Ectodermal cell (in vitro differentiated cells): ENCODE measurements around the gene POLR3G.

Experiments used
- H3K27ac ChIP-seq: 2 replicates; pipeline ENCODE4 v1.7.0; 2013; ENCODE audit warnings: mild to moderate bottlenecking, low read depth, low read length; ENCODE audit not compliant: insufficient read depth, poor library complexity, severe bottlenecking
- H3K27me3 ChIP-seq: 2 replicates; pipeline ENCODE4 v1.7.0; 2013; ENCODE audit warnings: mild to moderate bottlenecking, low read length; ENCODE audit not compliant: insufficient read depth, control insufficient read depth, poor library complexity, severe bottlenecking
- H3K36me3 ChIP-seq: one replicate; pipeline ENCODE4 v1.7.0; 2013; ENCODE audit warnings: low read length; ENCODE audit not compliant: control insufficient read depth, insufficient read depth
- H3K4me1 ChIP-seq: one replicate; pipeline ENCODE4 v1.7.0; 2013; ENCODE audit warnings: low read length; ENCODE audit not compliant: control insufficient read depth, insufficient read depth
- H3K4me3 ChIP-seq: 2 replicates; pipeline ENCODE4 v1.7.0; 2013; ENCODE audit warnings: low read depth, low read length, control low read depth; ENCODE audit not compliant: insufficient read depth
- H3K9me3 ChIP-seq: 2 replicates; pipeline ENCODE4 v1.7.0; 2013; ENCODE audit warnings: mild to moderate bottlenecking, low read length, moderate library complexity; ENCODE audit not compliant: control insufficient read depth
- WGBS, 2 experiments: methylation state at CpG; one replicate each; pipeline ENCODE4 v1.1.7; 2013; ENCODE audit warnings: missing lambda C conversion rate in 2 of 2; 5-methylcytosine and 5-hydroxymethylcytosine counted together

POLR3G gene

DNA sequence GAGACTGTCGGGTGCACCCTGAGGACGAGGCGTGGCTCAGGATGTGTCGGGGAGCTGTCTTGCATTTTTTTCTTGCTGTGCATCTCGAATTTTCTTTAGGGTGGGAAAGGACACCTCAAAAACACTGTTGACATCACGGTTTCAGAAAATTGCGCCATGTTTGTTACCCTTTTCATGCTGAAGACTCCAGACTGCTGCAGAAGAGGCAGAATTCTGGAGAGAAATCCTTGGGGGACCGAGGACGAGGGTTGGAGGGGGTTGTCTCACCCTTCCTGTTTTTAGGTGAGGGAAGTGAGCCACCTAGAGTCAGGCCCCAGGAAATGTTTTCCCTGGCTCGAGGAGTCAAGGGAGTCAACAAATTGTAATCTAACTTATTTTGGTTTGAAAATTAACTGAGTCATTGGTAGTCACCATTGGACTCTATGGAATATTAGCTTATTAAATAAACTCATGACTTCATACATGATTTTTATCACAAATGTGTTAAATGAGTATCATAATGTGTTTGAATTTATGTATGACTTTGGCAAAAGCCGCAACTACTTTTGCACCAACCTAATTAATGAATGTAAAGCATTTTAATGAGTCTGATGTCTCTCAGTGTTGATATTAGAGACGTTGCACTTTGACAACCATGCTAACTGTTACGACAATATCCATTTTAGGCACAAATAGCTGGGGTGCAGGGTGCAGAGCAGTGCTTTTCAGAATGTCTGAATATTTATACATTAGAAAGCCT is 55.4 kb downstream of the POLR3G start:
- H3K36me3 ChIP-seq: no peaks in the 10 kb centered on the region
- H3K9me3 ChIP-seq: no peaks in the 10 kb centered on the region
- H3K27ac ChIP-seq: peak overlapping the region; percentile 64
- 5 to 10% methylated on average over 12 to 13 of the region's 13 CpGs for WGBS, 2 experiments
- H3K4me3 ChIP-seq: peak overlapping the region; percentile 91
- no peaks in the 10 kb centered on the region for H3K4me1 ChIP-seq
- H3K27me3 ChIP-seq: no peaks in the 10 kb centered on the region

DNA sequence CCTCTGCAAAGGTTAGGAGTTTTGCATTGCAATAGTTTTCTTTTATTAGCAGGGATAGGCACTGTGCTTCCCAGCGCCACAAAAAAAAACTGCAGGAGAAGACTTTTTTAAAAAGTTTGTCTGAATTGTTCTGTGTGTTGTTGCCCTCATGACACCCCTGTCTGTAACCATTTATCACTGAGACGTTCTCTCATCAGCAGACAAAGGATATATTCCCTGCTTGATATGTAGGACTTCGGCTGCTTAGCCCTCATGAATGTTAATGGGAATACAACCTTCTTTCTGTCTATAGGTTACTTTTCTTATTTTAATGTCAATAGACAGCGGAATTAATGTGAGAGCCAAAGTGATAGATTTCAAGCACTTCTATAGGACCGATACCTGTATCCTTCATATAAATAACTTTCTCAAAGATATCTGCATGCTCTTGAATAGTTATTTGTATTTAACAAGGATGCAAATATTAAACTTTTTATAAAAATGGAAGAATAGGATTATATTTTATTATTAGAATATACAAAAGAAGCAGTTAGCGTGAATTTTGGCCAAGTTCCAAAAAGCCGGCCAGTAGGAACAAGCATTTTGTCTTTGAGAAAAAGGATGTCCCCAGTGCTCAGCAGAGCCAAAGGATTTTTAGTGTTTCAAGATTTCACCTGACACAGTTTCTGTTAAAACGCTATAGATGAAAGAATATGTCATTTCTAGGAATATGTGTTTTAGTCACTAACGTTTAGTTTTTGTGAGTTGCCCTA is 56.2 kb downstream of the POLR3G start:
- Histone ChIP-seq H3K27me3 (no peaks in the 10 kb centered on the region), H3K4me3 (no peak overlapping the region), H3K36me3 (no peaks in the 10 kb centered on the region), H3K27ac (no peak overlapping the region), H3K9me3 (no peaks in the 10 kb centered on the region), H3K4me1 (no peaks in the 10 kb centered on the region)
- 70 to 78% methylated on average over 7 to 8 of the region's 9 CpGs for WGBS, 2 experiments

DNA sequence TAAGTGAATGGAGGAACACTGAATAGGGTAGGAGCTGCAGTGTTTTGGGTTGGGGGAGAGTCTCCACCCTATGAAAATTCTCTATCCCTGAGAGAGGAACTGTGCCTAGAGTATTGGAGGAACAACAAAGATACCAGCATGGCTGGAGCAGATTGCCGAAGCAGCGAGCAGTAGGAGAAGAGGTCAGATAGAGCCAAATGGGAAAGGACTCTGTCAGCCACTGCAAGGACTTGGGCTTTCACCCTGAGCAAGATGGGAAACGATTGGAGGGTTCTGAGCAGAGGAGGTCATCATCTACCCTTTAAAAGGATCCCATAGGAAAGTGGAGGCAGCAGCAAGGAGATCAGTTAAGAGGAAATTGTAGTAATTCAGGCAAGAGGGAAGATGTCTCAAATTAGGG is 59.1 kb downstream of the POLR3G start:
- WGBS, 2 experiments: 87 to 88% methylated on average over 3 of the region's 3 CpGs
- no peaks in the 10 kb centered on the region for H3K27me3 ChIP-seq

DNA sequence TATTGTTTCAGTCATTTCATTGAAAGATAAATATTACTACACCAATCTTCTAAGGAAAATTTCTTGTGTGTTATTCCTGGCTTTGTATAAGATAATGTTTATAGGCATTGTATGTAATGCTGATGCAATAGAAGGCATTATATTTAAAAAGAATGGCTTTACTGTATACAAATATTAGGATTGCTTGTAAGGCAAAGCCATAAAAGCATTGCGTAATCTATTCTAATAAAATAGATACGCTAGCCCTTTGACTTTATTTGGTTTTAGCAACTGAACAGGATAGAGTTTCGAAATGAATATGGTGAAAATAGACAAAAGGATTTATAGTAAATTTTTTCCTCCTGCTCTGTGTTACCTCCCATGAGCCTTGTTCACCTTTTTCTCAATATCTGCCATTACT is 60.3 kb downstream of the POLR3G start:
- H3K9me3 ChIP-seq: no peaks in the 10 kb centered on the region
- H3K27ac ChIP-seq: no peak overlapping the region
- no peak overlapping the region for H3K4me3 ChIP-seq
- H3K36me3 ChIP-seq: no peaks in the 10 kb centered on the region
- no peaks in the 10 kb centered on the region for H3K27me3 ChIP-seq
- no peaks in the 10 kb centered on the region for H3K4me1 ChIP-seq
- 94 to 100% methylated on average over 3 of the region's 3 CpGs for WGBS, 2 experiments

More for the DNA sequence above, 59.1 kb downstream of the POLR3G start:
- no peak overlapping the region for H3K4me3 ChIP-seq
- no peaks in the 10 kb centered on the region for H3K9me3 ChIP-seq
- H3K4me1 ChIP-seq: no peaks in the 10 kb centered on the region
- no peak overlapping the region for H3K27ac ChIP-seq
- H3K36me3 ChIP-seq: no peaks in the 10 kb centered on the region

DNA sequence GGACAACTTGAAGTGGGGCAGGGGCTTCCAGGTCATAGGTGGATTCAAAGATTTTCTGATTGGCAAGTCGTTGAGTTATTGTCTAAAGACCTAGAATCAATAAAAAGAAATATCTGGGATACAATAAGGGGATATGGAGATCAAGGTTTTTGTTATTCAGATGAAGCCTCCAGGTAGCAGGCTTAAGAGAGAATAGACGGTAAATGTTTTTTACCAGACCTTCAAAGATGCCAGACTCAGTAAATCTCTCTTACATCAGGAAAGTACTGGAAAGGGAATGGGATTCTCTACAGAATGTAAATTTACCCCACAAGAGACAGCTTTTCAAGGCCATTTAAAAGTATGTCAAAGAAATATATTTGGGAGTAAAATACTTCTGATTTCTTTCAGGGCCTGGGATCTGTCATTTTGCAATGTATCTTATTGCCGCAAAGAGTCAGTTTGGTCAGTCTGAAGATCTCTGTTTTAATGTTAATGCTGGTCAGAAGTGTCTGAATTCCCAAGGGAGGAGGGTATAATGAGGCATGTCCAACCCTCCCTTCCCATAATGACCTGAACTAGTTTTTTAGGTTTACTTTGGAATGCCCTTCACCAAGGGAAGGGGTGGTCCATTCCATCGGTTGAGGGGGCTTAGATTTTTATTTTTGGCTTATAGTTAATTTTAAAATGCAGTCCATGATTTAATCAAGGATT is 68.3 kb downstream of the POLR3G start:
- 52 to 65% methylated on average over 4 of the region's 4 CpGs for WGBS, 2 experiments
- Histone ChIP-seq H3K36me3 (no peaks in the 10 kb centered on the region), H3K27me3 (no peaks in the 10 kb centered on the region), H3K4me3 (no peak overlapping the region), H3K9me3 (no peaks in the 10 kb centered on the region), H3K27ac (no peak overlapping the region), H3K4me1 (no peaks in the 10 kb centered on the region)

DNA sequence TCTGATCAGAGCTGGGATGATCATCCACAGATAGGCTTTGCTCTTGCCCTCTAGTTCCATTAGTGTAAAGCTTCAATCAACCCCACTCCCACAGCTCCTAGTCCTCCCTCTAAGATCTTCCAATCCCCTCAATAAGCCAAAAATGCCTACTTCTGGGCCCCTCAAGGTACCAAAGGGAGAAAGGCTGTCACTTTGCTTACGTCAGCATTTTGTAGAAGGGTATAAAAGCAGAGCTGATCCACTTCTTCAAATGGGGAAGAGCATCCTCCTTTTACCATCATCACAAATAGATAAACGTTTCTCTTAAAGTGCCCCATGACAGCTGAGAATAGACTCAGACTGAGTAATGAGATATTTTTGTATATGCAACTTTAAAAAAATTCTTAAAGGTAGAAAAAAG is 70.8 kb downstream of the POLR3G start:
- WGBS, 2 experiments: 90 to 100% methylated on average over 1 to 2 of the region's 2 CpGs
- Histone ChIP-seq H3K36me3 (no peaks in the 10 kb centered on the region), H3K27me3 (no peaks in the 10 kb centered on the region), H3K9me3 (no peaks in the 10 kb centered on the region), H3K4me1 (no peaks in the 10 kb centered on the region), H3K27ac (no peak overlapping the region), H3K4me3 (no peak overlapping the region)

DNA sequence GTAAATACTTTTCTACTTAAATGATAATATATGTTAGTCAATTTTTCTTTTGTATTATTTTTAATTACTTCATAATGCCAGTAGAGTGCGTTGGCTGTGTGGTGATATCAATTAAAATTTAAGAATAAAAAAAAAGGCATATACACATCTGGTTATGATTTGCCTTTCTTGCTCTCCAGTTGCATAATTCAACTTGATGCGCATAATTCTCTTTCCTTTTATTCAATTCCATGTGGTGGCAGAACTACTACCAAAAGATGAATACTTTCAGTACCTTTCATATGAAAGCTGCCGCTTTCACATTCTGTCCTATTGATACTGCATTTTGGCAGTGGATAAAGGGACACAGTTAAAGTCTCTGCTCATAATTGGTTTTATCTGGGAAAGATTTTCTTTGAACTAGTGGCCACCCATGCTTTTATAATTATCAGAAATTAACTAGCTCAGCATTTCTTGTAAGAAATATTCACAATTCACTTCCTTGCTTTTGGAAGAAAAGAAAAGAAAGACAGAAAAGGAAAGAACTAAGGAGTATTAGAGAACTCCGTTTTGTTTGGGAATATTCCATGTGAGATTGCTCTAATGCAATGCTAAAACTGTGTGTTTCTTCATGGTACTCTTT is 71.7 kb downstream of the POLR3G start:
- no peaks in the 10 kb centered on the region for H3K36me3 ChIP-seq
- H3K27me3 ChIP-seq: no peaks in the 10 kb centered on the region
- no peaks in the 10 kb centered on the region for H3K9me3 ChIP-seq
- H3K27ac ChIP-seq: no peak overlapping the region
- no peaks in the 10 kb centered on the region for H3K4me1 ChIP-seq
- WGBS, 2 experiments: 89 to 95% methylated on average over 1 to 4 of the region's 4 CpGs
- H3K4me3 ChIP-seq: no peak overlapping the region

DNA sequence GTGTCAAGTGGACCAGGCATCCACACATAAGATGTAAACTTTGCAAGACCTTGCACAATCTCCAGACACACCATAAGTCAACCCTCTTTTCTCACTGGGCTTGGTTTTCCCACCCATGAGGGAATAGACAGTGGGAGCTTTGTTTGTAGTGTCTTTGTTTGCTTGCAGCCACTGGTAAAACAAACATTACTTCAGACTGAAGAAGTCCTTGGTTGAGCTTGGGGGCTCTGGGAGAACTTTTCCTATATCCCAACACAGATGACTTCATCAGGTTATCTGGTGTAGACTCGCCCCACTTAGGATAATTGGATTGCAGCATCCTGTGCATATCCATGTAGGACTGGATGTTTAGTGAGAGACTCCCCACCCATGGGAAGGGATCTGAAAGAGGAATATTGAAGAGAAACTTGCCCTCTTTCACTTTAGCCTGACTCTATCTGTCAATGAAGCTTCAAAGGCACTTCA is 72.4 kb downstream of the POLR3G start:
- H3K27ac ChIP-seq: no peak overlapping the region
- WGBS, 2 experiments: 100% methylated on average over 1 of the region's 1 CpG; no CpG with 5 or more reads in 1 of the 2 experiments
- no peaks in the 10 kb centered on the region for H3K4me1 ChIP-seq
- no peaks in the 10 kb centered on the region for H3K36me3 ChIP-seq
- no peak overlapping the region for H3K4me3 ChIP-seq
- H3K9me3 ChIP-seq: no peaks in the 10 kb centered on the region
- no peaks in the 10 kb centered on the region for H3K27me3 ChIP-seq

DNA sequence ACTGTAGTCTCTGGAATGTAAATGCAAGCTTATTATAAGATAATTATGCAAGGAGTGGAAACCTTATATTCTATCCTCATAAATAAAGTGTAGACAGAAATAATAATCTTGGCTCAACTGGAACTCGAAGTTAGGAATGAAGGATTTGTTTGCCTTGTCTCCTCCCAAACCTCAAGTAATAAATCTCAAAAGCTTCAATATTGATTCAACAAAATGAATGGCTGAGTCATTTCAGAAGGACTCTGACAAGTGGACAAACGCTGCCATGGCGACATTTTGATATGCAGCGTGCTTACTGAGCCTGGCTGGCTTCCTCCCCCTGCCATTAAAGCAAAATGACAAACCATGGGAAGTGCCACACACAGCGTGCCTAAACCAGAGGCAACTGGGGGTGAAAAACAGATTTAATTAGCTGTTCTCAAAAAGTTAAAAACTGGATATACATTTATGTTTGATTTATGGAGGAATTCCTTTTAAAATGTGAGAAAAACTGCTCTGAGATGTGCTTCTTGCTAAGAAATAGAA is 73.5 kb downstream of the POLR3G start:
- H3K36me3 ChIP-seq: no peaks in the 10 kb centered on the region
- H3K4me3 ChIP-seq: no peak overlapping the region
- no peaks in the 10 kb centered on the region for H3K9me3 ChIP-seq
- H3K27ac ChIP-seq: no peak overlapping the region
- WGBS, 2 experiments: 68 to 69% methylated on average over 5 of the region's 5 CpGs
- H3K4me1 ChIP-seq: no peaks in the 10 kb centered on the region
- H3K27me3 ChIP-seq: no peaks in the 10 kb centered on the region
